DND-41 (cell line): Measurements from ENCODE around the gene NCK2.

ENCODE experiments used
- ATAC-seq: fragments of 200-7000 bp; cut with Tn5 transposase; 3 replicates; pipeline ENCODE4 v1.9.1; 2021; ENCODE audit warnings: low read depth; ENCODE audit not compliant: insufficient read depth
- DNase-seq: peaks from one replicate; pipeline ENCODE4 v3.0.0-alpha.2; 2020
- H2AFZ ChIP-seq: 2 replicates; pipeline ENCODE4 v1.6.0; 2012; ENCODE audit warnings: low read depth, low read length
- H3K27ac ChIP-seq: 2 replicates; pipeline ENCODE4 v1.5.1; 2012; ENCODE audit warnings: low read length, inconsistent platforms
- H3K27me3 ChIP-seq: fragments of 200-600 bp; sonication (generic); 2 replicates; pipeline ENCODE4 v1.6.0; 2012; ENCODE audit warnings: low read length, mild to moderate bottlenecking, inconsistent platforms; ENCODE audit not compliant: insufficient read depth, poor library complexity
- H3K36me3 ChIP-seq: 2 replicates; pipeline ENCODE4 v1.5.1; 2012; ENCODE audit warnings: low read length, inconsistent platforms; ENCODE audit not compliant: insufficient read depth
- H3K4me1 ChIP-seq: 2 replicates; pipeline ENCODE4 v1.5.1; 2012; ENCODE audit warnings: mild to moderate bottlenecking, low read length; ENCODE audit not compliant: insufficient read depth
- H3K4me2 ChIP-seq: 2 replicates; pipeline ENCODE4 v1.6.0; 2012; ENCODE audit warnings: mild to moderate bottlenecking, moderate library complexity, low read length, inconsistent platforms; ENCODE audit not compliant: insufficient read depth
- H3K4me3 ChIP-seq, 2 experiments: fragments of 200-600 bp in 1 of 2; shearing (Covaris generic) in 1 of 2; 2 replicates each; pipeline ENCODE4 v1.5.1; 2012 to 2016; ENCODE audit warnings: inconsistent platforms in 2 of 2, low read length in 2 of 2, mild to moderate bottlenecking in 2 of 2, low read depth in 1 of 2, moderate library complexity in 1 of 2
- H3K79me2 ChIP-seq: 2 replicates; pipeline ENCODE4 v1.6.0; 2012; ENCODE audit warnings: low read length, inconsistent platforms; ENCODE audit not compliant: insufficient read depth
- H3K9ac ChIP-seq: 2 replicates; pipeline ENCODE4 v1.6.0; 2012; ENCODE audit warnings: low read depth, mild to moderate bottlenecking, inconsistent platforms, low read length, moderate library complexity
- H3K9me3 ChIP-seq: 2 replicates; pipeline ENCODE4 v1.5.1; 2012; ENCODE audit warnings: low read length, moderate library complexity, mild to moderate bottlenecking, inconsistent platforms; ENCODE audit not compliant: insufficient read depth, severe bottlenecking
- H4K20me1 ChIP-seq: 2 replicates; pipeline ENCODE4 v1.6.0; 2012; ENCODE audit warnings: low read length; ENCODE audit not compliant: insufficient read depth
- EZH2 ChIP-seq: IDR thresholded peaks from 3 replicates; pipeline ENCODE4 v1.6.1; 2012; ENCODE audit warnings: borderline replicate concordance, low read depth, mild to moderate bottlenecking, moderate library complexity, low read length, inconsistent platforms; ENCODE audit not compliant: severe bottlenecking
- TF ChIP-seq, protein P1 (sequence below): IDR thresholded peaks from 2 replicates; pipeline ENCODE4 v1.5.1; 2012; ENCODE audit warnings: borderline replicate concordance, low read length, moderate library complexity, mild to moderate bottlenecking; ENCODE audit not compliant: poor library complexity, severe bottlenecking; ENCODE audit errors: extremely low read depth

The NCK2 gene

GRCh38 chr2:105712981-105713596 lies 31.6 kb upstream of the NCK2 start:
- H2AFZ ChIP-seq: no peak overlapping the region
- H3K4me2 ChIP-seq: no peak overlapping the region
- H3K4me1 ChIP-seq: no peaks in the 10 kb centered on the region
- H3K9ac ChIP-seq: no peak overlapping the region
- H3K27ac ChIP-seq: no peak overlapping the region
- no peaks in the 10 kb centered on the region for H3K9me3 ChIP-seq
- ATAC-seq: no peak
- H4K20me1 ChIP-seq: no peaks in the 10 kb centered on the region
- H3K4me3 ChIP-seq: no peak overlapping the region
- DNase-seq: no peak
- TF ChIP-seq, protein P1, sequence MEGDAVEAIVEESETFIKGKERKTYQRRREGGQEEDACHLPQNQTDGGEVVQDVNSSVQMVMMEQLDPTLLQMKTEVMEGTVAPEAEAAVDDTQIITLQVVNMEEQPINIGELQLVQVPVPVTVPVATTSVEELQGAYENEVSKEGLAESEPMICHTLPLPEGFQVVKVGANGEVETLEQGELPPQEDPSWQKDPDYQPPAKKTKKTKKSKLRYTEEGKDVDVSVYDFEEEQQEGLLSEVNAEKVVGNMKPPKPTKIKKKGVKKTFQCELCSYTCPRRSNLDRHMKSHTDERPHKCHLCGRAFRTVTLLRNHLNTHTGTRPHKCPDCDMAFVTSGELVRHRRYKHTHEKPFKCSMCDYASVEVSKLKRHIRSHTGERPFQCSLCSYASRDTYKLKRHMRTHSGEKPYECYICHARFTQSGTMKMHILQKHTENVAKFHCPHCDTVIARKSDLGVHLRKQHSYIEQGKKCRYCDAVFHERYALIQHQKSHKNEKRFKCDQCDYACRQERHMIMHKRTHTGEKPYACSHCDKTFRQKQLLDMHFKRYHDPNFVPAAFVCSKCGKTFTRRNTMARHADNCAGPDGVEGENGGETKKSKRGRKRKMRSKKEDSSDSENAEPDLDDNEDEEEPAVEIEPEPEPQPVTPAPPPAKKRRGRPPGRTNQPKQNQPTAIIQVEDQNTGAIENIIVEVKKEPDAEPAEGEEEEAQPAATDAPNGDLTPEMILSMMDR: no peak
- TF ChIP-seq EZH2: no peak
- H3K27me3 ChIP-seq: peaks cover 5% of the 10 kb centered on the region
- H3K36me3 ChIP-seq: no peaks in the 10 kb centered on the region
- H3K79me2 ChIP-seq: no peaks in the 10 kb centered on the region

DNA sequence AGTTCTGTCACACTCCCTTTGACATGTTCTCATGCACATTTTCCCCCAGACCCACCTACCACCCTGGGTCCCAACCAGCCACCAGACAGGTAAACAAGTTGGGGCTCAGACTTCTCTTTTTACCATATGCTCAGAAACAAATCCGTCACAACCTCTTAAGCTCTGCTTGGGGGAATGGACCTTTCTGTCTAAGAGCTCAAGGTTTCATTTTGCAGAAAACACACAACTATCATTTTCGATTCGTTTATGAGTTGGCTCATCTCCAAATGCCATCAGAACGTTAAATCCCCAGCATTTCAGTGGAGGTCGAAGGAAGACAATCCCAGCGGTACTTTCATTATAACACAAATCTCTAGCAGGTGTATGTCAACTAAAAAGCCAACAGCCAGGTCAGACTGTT lies 30.6 kb upstream of the NCK2 start:
- no peak overlapping the region for H3K9ac ChIP-seq
- H3K4me1 ChIP-seq: no peaks in the 10 kb centered on the region
- no peak for ATAC-seq
- H3K9me3 ChIP-seq: no peaks in the 10 kb centered on the region
- H3K4me3 ChIP-seq: no peak overlapping the region
- no peaks in the 10 kb centered on the region for H3K36me3 ChIP-seq
- no peak overlapping the region for H3K27ac ChIP-seq
- H3K4me2 ChIP-seq: no peak overlapping the region
- H3K27me3 ChIP-seq: peaks cover 3% of the 10 kb centered on the region
- no peak overlapping the region for H2AFZ ChIP-seq
- DNase-seq: no peak
- H3K79me2 ChIP-seq: no peaks in the 10 kb centered on the region
- TF ChIP-seq, protein P1: no peak
- no peak for TF ChIP-seq EZH2
- H4K20me1 ChIP-seq: no peaks in the 10 kb centered on the region

DNA sequence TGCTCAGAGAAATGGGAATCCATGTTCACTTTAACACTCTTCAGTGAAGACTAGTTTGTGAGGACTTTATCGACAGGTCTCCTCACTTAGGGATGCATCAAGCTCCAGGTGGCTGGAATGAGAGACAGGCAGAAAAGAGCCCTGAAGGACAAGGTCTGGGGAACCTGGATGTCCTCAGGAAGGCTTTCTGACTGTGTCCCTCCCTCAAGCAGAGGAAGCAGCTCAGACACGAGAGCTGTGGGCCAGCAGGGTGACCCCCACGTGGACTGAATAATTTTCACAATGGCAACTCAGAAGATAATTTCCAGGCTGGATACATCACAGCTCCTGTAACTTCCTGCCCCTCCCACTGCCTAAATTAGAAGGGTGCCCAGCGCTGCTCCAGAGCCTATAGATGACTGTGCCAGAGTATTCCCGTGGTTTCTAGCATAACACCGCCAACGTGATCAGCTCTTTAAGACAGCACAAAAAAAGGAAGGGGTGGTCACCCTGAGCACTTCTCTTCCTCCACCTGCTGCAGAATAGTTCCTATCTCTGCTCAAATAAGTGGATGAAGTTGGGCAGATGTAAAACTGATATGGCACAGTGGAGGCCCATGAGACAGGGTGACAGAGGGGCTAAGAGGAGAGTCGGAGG lies 25.7 kb upstream of the NCK2 start:
- no peaks in the 10 kb centered on the region for H4K20me1 ChIP-seq
- H3K79me2 ChIP-seq: no peaks in the 10 kb centered on the region
- H3K9me3 ChIP-seq: no peaks in the 10 kb centered on the region
- no peak overlapping the region for H3K4me2 ChIP-seq
- no peaks in the 10 kb centered on the region for H3K4me1 ChIP-seq
- no peak overlapping the region for H3K27ac ChIP-seq
- TF ChIP-seq, protein P1: no peak
- no peak for TF ChIP-seq EZH2
- no peak overlapping the region for H3K9ac ChIP-seq
- no peak overlapping the region for H2AFZ ChIP-seq
- no peak overlapping the region for H3K4me3 ChIP-seq
- H3K36me3 ChIP-seq: no peaks in the 10 kb centered on the region
- peaks cover 3% of the 10 kb centered on the region for H3K27me3 ChIP-seq
- ATAC-seq (no peak), DNase-seq (no peak)
